Measurements from ENCODE around the gene NIPBL. TPM values are rescaled to one million over a fixed set of nuclear protein-coding genes. Genes with fewer than 3 reads are reported as not detected.
"Not testable (repeated sequence)": the region's sequence is repeated elsewhere in the genome, so short reads cannot be mapped to it uniquely, and the experiment has no call there.

The NIPBL gene
- total and polyA plus RNA-seq, 4 experiments from 2014 or later = 3.8 to 110 (median 74.4) TPM

GRCh38 chr5:37005946-37006540 lies 129.5 kb downstream of the NIPBL start:
- no peak overlapping the region for H3K4me3 Mint-ChIP-seq
- H3K27ac Mint-ChIP-seq = no peak overlapping the region
- peak in 1 of 5 donors; percentile 6 for DNase-seq
- Histone ChIP-seq H3K27me3 (ENCODE audit: insufficient read depth, low read length) (no peaks in the 10 kb centered on the region), H3K4me3 (ENCODE audit: low read length in 2 of 2) (no peak overlapping the region), H3K4me1 (ENCODE audit: insufficient read depth, low read length) (no peaks in the 10 kb centered on the region), H3K36me3 (ENCODE audit: insufficient read depth, low read length) (peaks cover 54% of the 10 kb centered on the region), H3K27ac (ENCODE audit: low read depth, low read length) (no peak overlapping the region), H3K9me3 (ENCODE audit: control insufficient read depth in 1 of 2, low read length in 2 of 2) (no peaks in the 10 kb centered on the region)
- H3K27me3 Mint-ChIP-seq = no peaks in the 10 kb centered on the region
- ChIA-PET CTCF (ENCODE audit: partially characterized antibody) (interaction anchor here (0.6 to 2.9 kb wide), 9 partner anchors 9 to 746 kb away, joined by 3 to 16 read pairs (median 4); no protein-coding TSS in a partner anchor), POLR2A (ENCODE audit: partially characterized antibody) (no interaction called here)
- H3K4me1 Mint-ChIP-seq = no peaks in the 10 kb centered on the region
- intact Hi-C loops (cut with micrococcal nuclease) = loop anchor here (2.0 kb wide), 1 partner anchor 267 kb away; no protein-coding TSS in a partner anchor
- H3K9me3 Mint-ChIP-seq = no peaks in the 10 kb centered on the region
- H3K36me3 Mint-ChIP-seq = peaks cover 25 to 67% of the 10 kb centered on the region in 2 donors

GRCh38 chr5:37013181-37013580 lies 136.6 kb downstream of the NIPBL start:
- H3K27ac ChIP-seq (ENCODE audit: low read depth, low read length); POLR2A ChIA-PET (ENCODE audit: partially characterized antibody); H3K4me1 Mint-ChIP-seq; CTCF ChIA-PET (ENCODE audit: partially characterized antibody); H3K9me3 Mint-ChIP-seq; H3K4me3 ChIP-seq (ENCODE audit: low read length in 2 of 2); H3K27ac Mint-ChIP-seq; DNase-seq; H3K9me3 ChIP-seq (ENCODE audit: control insufficient read depth in 1 of 2, low read length in 2 of 2); H3K27me3 Mint-ChIP-seq; H3K4me3 Mint-ChIP-seq; H3K27me3 ChIP-seq (ENCODE audit: insufficient read depth, low read length); intact Hi-C loops (cut with micrococcal nuclease); H3K4me1 ChIP-seq (ENCODE audit: insufficient read depth, low read length): not testable (repeated sequence)
- H3K36me3 ChIP-seq (ENCODE audit: insufficient read depth, low read length) = peaks cover 38% of the 10 kb centered on the region
- peaks cover 22 to 46% of the 10 kb centered on the region in 2 donors for H3K36me3 Mint-ChIP-seq

GRCh38 chr5:37014321-37014720 lies 137.8 kb downstream of the NIPBL start:
- POLR2A ChIA-PET (ENCODE audit: partially characterized antibody) = no interaction called here
- Histone ChIP-seq H3K27ac (ENCODE audit: low read depth, low read length) (no peak overlapping the region), H3K4me3 (ENCODE audit: low read length in 2 of 2) (no peak overlapping the region), H3K4me1 (ENCODE audit: insufficient read depth, low read length) (no peaks in the 10 kb centered on the region), H3K36me3 (ENCODE audit: insufficient read depth, low read length) (peaks cover 36% of the 10 kb centered on the region), H3K27me3 (ENCODE audit: insufficient read depth, low read length) (no peaks in the 10 kb centered on the region), H3K9me3 (ENCODE audit: control insufficient read depth in 1 of 2, low read length in 2 of 2) (no peaks in the 10 kb centered on the region)
- intact Hi-C loops (cut with micrococcal nuclease) = no loop called here
- H3K9me3 Mint-ChIP-seq = no peaks in the 10 kb centered on the region
- no peak overlapping the region for H3K27ac Mint-ChIP-seq
- no peaks in the 10 kb centered on the region for H3K27me3 Mint-ChIP-seq
- H3K4me1 Mint-ChIP-seq = no peaks in the 10 kb centered on the region
- DNase-seq = no peak
- no peak overlapping the region for H3K4me3 Mint-ChIP-seq
- CTCF ChIA-PET (ENCODE audit: partially characterized antibody) = no interaction called here
- H3K36me3 Mint-ChIP-seq = peaks cover 22 to 48% of the 10 kb centered on the region in 2 donors

GRCh38 chr5:37015795-37016666 lies 139.5 kb downstream of the NIPBL start:
- Mint-ChIP-seq H3K27me3 (no peaks in the 10 kb centered on the region), H3K4me3 (no peak overlapping the region), H3K9me3 (no peaks in the 10 kb centered on the region), H3K4me1 (no peaks in the 10 kb centered on the region), H3K36me3 (peaks cover 19 to 48% of the 10 kb centered on the region in 2 donors), H3K27ac (no peak overlapping the region)
- ChIA-PET POLR2A (ENCODE audit: partially characterized antibody) (no interaction called here), CTCF (ENCODE audit: partially characterized antibody) (no interaction called here)
- Histone ChIP-seq H3K36me3 (ENCODE audit: insufficient read depth, low read length) (peaks cover 34% of the 10 kb centered on the region), H3K9me3 (ENCODE audit: control insufficient read depth in 1 of 2, low read length in 2 of 2) (no peaks in the 10 kb centered on the region), H3K4me1 (ENCODE audit: insufficient read depth, low read length) (no peaks in the 10 kb centered on the region), H3K27me3 (ENCODE audit: insufficient read depth, low read length) (no peaks in the 10 kb centered on the region), H3K4me3 (ENCODE audit: low read length in 2 of 2) (no peak overlapping the region), H3K27ac (ENCODE audit: low read depth, low read length) (no peak overlapping the region)
- intact Hi-C loops (cut with micrococcal nuclease) = no loop called here
- no peak for DNase-seq

- peaks cover 45 to 59% of the 10 kb centered on the region in 2 donors for H3K36me3 Mint-ChIP-seq
Observed at GRCh38 chr5:37028910-37029309, 152.3 kb downstream of the NIPBL start.

GRCh38 chr5:37029436-37029835 lies 152.9 kb downstream of the NIPBL start:
- Histone ChIP-seq H3K9me3 (ENCODE audit: control insufficient read depth in 1 of 2, low read length in 2 of 2) (no peaks in the 10 kb centered on the region), H3K4me1 (ENCODE audit: insufficient read depth, low read length) (no peaks in the 10 kb centered on the region), H3K4me3 (ENCODE audit: low read length in 2 of 2) (no peak overlapping the region), H3K27ac (ENCODE audit: low read depth, low read length) (no peak overlapping the region), H3K27me3 (ENCODE audit: insufficient read depth, low read length) (no peaks in the 10 kb centered on the region), H3K36me3 (ENCODE audit: insufficient read depth, low read length) (peaks cover 7% of the 10 kb centered on the region)
- Mint-ChIP-seq H3K36me3 (peaks cover 43 to 60% of the 10 kb centered on the region in 2 donors), H3K27ac (no peak overlapping the region), H3K4me1 (peaks cover 0 to 6% (median 3%) of the 10 kb centered on the region in 4 donors), H3K4me3 (no peak overlapping the region), H3K9me3 (no peaks in the 10 kb centered on the region), H3K27me3 (no peaks in the 10 kb centered on the region)
- CTCF ChIA-PET (ENCODE audit: partially characterized antibody) = no interaction called here
- intact Hi-C loops (cut with micrococcal nuclease) = no loop called here
- POLR2A ChIA-PET (ENCODE audit: partially characterized antibody) = no interaction called here
- DNase-seq = no peak

More at GRCh38 chr5:37028910-37029309, 152.3 kb downstream of the NIPBL start:
- no peak overlapping the region for H3K27ac ChIP-seq (ENCODE audit: low read depth, low read length)
- H3K27me3 Mint-ChIP-seq = no peaks in the 10 kb centered on the region
- no peaks in the 10 kb centered on the region for H3K9me3 ChIP-seq (ENCODE audit: control insufficient read depth in 1 of 2, low read length in 2 of 2)
- H3K4me1 Mint-ChIP-seq = peaks cover 0 to 6% (median 3%) of the 10 kb centered on the region in 4 donors
- DNase-seq = no peak
- ChIA-PET CTCF (ENCODE audit: partially characterized antibody) (no interaction called here), POLR2A (ENCODE audit: partially characterized antibody) (no interaction called here)
- H3K4me3 ChIP-seq (ENCODE audit: low read length in 2 of 2) = no peak overlapping the region
- peaks cover 7% of the 10 kb centered on the region for H3K36me3 ChIP-seq (ENCODE audit: insufficient read depth, low read length)
- no peaks in the 10 kb centered on the region for H3K27me3 ChIP-seq (ENCODE audit: insufficient read depth, low read length)
- H3K4me3 Mint-ChIP-seq = no peak overlapping the region
- intact Hi-C loops (cut with micrococcal nuclease) = no loop called here
- no peaks in the 10 kb centered on the region for H3K9me3 Mint-ChIP-seq
- no peaks in the 10 kb centered on the region for H3K4me1 ChIP-seq (ENCODE audit: insufficient read depth, low read length)
- H3K27ac Mint-ChIP-seq = no peak overlapping the region

- peaks cover 23 to 44% of the 10 kb centered on the region in 2 donors for H3K36me3 Mint-ChIP-seq
- Histone ChIP-seq H3K4me1 (ENCODE audit: insufficient read depth, low read length) (no peaks in the 10 kb centered on the region), H3K9me3 (ENCODE audit: control insufficient read depth in 1 of 2, low read length in 2 of 2) (no peaks in the 10 kb centered on the region), H3K27ac (ENCODE audit: low read depth, low read length) (no peak overlapping the region), H3K4me3 (ENCODE audit: low read length in 2 of 2) (no peak overlapping the region), H3K27me3 (ENCODE audit: insufficient read depth, low read length) (no peaks in the 10 kb centered on the region), H3K36me3 (ENCODE audit: insufficient read depth, low read length) (no peaks in the 10 kb centered on the region)
- intact Hi-C loops (cut with micrococcal nuclease) = no loop called here
- H3K27ac Mint-ChIP-seq = peak overlapping the region in 1 of 7 donors; percentile 7
- H3K9me3 Mint-ChIP-seq = no peaks in the 10 kb centered on the region
- no peak overlapping the region for H3K4me3 Mint-ChIP-seq
- CTCF ChIA-PET (ENCODE audit: partially characterized antibody) = no interaction called here
- POLR2A ChIA-PET (ENCODE audit: partially characterized antibody) = no interaction called here
- peaks cover 0 to 2% (median under 1%) of the 10 kb centered on the region in 4 donors for H3K4me1 Mint-ChIP-seq
- H3K27me3 Mint-ChIP-seq = no peaks in the 10 kb centered on the region
- no peak for DNase-seq
Observed at GRCh38 chr5:37034955-37035354, 158.4 kb downstream of the NIPBL start.
